Mononuclear cell (primary cell): ENCODE data around the gene NADK. TPM values are rescaled to one million over a fixed set of nuclear protein-coding genes. Genes with fewer than 3 reads are reported as not detected.

Source experiments
- H3K27me3 ChIP-seq: 2 replicates; pipeline ENCODE4 v1.6.0; 2011; ENCODE audit warnings: low read length, control low read depth; ENCODE audit not compliant: insufficient read depth
- H3K4me1 ChIP-seq: 2 replicates; pipeline ENCODE4 v1.5.1; 2011; ENCODE audit warnings: mild to moderate bottlenecking, low read length, control low read depth; ENCODE audit not compliant: insufficient read depth
- H3K4me3 ChIP-seq: 2 replicates; pipeline ENCODE4 v1.5.1; 2011; ENCODE audit warnings: mild to moderate bottlenecking, low read length, moderate library complexity
- H3K9me3 ChIP-seq: 2 replicates; pipeline ENCODE4 v1.5.1; 2011; ENCODE audit warnings: low read depth, mild to moderate bottlenecking, control low read depth, low read length
- total RNA-seq: library from RNA; depleted of rRNA; stranded (reverse); fragments of >200 nt; gene quantifications from one replicate; pipeline ENCODE4 v1.2.3, GENCODE V29; 2012

Gene NADK
- total RNA-seq, 1 donor = 28.1 TPM

DNA sequence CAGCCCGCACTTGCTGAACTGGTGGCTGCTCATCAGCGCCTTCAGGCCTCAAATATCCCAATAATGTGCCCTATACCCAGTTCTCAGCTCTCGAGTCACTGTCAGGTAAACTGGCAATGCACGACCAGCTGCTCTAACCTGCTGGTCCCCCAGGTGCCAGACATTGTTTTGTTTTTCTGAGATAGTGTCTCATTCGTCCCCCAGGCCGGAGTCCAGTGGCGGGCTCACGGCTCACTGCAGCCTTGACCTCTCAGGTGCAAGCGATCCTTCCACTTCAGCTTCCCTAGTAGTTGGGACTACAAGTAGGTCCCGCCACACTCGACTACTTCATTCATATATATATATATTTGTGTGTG lies 1.0 kb upstream of the NADK start:
- Histone ChIP-seq H3K27me3 (no peaks in the 10 kb centered on the region), H3K4me1 (peaks cover 88% of the 10 kb centered on the region), H3K4me3 (peak overlapping the region; percentile 74)

DNA sequence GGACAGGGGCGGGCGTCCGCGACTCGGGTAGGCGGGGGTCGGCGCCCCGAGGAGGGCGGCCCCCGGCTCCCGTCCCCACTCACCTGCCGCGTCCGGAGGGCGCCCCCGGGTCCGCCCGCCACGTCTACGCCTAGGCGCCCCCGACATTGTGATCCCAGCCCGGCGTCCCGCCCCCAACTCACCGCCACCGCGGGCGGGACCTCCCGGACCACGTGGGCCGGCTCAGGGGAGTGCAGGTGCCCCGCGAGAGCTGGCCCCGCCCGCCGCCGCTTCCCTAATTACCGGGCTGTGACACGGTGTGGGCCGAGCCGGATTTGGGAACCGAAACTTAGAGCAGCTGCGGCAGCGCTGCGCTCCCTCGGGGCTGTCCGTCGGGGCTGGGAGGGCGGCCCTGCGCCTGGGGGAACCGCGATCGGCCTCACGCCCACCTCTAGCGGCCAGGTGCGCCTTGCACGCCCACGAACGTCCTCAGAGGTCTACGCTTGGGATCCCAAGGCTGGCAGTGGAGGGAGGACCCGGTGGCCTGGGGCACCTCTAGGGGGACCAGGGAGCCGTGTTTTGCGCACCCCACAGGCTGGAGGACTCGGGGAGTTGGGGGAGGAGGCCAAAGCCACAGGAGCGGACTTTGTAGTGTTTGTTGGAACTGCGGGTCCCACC lies 521 bp upstream of the NADK start:
- no peaks in the 10 kb centered on the region for H3K27me3 ChIP-seq
- H3K4me1 ChIP-seq = peaks cover 88% of the 10 kb centered on the region
- peak overlapping the region; percentile 74 for H3K4me3 ChIP-seq
- no peaks in the 10 kb centered on the region for H3K9me3 ChIP-seq

More for the DNA sequence above, 1.0 kb upstream of the NADK start:
- no peaks in the 10 kb centered on the region for H3K9me3 ChIP-seq

DNA sequence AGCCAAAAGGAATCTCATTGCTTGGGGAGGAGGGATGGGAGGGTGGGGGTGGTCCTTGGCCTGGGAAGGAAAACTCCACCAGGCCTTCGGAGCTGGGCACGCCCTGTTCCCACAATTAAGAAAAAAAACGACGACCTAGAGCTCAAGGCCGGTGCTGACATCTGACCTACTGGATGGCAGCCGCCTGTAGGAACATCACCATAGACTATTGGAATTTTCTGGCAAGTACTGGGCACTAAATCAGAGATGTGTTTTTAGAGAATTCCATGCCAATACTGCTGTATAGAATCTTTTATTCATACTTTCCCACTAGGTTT lies 729 bp downstream of the NADK start:
- H3K9me3 ChIP-seq = no peaks in the 10 kb centered on the region
- H3K4me1 ChIP-seq = peaks cover 76% of the 10 kb centered on the region
- H3K27me3 ChIP-seq = no peaks in the 10 kb centered on the region
- peak overlapping the region; percentile 74 for H3K4me3 ChIP-seq

DNA sequence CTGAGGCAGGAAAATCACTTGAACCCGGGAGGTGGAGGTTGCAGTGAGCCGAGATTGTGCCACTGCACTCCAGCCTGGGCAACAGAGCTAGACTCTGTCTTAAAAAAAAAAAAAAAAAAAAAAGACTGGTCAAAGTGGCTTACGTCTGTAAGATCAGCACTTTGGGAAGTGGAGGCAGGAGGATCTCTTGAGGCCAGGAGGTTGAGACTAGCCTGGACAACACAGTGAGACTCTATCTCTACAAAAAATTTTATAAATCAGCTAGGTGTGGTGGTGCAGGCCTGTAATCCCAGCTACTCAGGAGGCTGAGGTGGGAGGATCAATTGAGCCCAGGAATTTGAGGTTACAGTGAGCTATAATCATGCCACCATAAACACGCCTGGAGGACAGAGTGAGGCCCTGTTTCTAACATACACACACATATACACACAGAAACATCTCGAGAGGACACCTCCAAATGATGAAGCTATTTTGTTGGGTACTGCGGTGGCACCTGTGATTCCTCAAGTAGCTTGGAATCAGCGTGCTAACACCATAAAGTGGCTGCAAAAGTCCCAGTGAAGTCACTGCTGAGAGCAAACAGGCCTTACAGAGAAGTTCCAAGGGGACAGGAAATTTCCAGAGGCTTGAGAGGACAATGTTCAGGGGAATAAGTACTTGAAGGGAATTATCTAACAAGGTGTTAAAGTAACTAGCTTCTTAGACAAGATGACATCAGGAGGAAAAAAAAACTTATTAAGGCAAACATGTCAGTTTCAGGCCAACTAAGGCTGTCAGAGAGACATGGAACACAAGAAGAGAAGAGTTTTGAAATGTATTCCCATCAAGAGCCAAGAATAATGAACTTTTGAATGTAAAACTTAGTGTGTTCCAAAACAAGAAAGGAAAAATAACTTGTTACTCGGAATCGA lies 1.3 kb downstream of the NADK start:
- H3K4me3 ChIP-seq = peak overlapping the region; percentile 74

DNA sequence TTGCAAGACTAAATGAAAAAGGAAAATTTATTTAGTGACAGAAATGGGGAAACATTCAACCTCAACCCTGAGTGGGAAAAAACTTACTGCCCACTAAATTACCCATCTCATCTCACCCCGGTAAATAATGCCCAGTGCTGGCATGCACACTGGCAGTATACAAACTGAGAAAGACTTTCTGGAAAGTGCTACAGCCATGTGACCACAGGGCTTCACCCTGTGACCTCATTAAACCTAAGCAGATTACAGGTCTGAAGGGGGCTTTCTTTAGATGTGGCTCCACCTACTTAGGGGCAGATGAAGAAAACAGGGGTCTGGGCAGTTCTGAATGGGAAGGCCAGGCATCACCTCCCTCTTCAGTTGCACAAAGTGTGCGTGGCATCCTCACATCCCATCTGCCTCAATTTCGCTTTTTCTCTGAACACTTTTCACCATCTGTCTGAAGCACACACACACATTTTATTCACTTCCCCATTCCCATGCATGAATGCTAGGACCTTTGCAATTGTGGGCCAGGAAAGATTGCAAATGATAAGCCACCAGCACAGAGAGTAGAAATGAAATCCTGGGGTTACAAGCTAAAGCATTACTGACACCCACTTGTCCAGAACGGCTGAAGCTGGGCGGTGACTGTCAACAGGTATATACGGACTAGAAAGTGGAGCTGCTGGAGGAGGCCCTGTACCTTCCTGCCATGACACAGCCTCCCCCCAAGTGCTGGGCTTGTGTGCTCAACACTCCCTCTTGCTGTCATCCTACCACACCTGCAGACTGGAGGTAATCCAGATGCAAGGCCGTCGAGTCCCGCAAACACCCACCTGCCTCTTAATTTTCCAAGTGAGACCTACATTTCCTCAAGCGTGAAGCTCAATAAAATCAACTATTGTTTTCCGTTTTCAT lies 2.7 kb downstream of the NADK start:
- peaks cover 65% of the 10 kb centered on the region for H3K4me1 ChIP-seq
- H3K9me3 ChIP-seq = no peaks in the 10 kb centered on the region
- H3K27me3 ChIP-seq = no peaks in the 10 kb centered on the region
- H3K4me3 ChIP-seq = no peak overlapping the region

More for the DNA sequence above, 1.3 kb downstream of the NADK start:
- Histone ChIP-seq H3K27me3 (no peaks in the 10 kb centered on the region), H3K4me1 (peaks cover 71% of the 10 kb centered on the region), H3K9me3 (no peaks in the 10 kb centered on the region)

DNA sequence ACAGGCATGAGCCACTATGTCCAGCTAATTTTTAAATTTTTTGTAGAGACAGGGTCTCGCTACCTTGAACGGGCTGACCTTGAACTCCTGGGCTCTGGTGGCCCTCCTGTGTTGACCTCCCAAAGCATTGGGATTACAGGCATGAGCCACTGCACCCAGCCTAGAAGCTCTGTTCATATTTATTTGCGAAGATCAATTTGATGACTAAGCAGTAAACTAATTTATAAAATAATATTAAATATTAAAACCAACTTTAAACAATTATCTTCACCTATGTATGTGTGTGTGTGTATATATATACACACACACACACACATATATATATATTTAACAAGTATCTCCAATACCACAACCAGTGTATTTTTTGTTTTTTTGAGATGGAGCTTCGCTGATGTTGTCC lies 4.4 kb downstream of the NADK start:
- Histone ChIP-seq H3K9me3 (no peaks in the 10 kb centered on the region), H3K4me3 (no peak overlapping the region)

DNA sequence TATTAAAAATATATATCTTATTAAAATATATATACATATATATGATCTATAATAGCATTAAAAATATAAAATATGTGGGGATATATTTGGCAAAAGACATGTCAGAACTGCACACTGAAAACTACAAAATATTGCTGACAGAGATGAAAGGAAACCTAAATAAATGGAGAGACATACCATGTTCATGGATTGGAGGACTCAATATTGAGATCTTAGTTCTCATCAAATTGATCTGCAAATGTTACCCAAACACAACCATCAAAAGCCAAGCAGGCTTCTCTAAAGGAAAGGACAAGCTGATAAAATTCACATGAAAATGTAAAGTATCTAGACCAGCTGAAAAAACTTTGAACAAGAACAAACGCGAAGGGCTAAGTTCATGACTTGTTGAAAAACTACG lies 7.2 kb downstream of the NADK start:
- no peaks in the 10 kb centered on the region for H3K9me3 ChIP-seq
- no peak overlapping the region for H3K4me3 ChIP-seq
- H3K27me3 ChIP-seq = no peaks in the 10 kb centered on the region
- peaks cover 55% of the 10 kb centered on the region for H3K4me1 ChIP-seq

More for the DNA sequence above, 4.4 kb downstream of the NADK start:
- no peaks in the 10 kb centered on the region for H3K27me3 ChIP-seq
- peaks cover 51% of the 10 kb centered on the region for H3K4me1 ChIP-seq

DNA sequence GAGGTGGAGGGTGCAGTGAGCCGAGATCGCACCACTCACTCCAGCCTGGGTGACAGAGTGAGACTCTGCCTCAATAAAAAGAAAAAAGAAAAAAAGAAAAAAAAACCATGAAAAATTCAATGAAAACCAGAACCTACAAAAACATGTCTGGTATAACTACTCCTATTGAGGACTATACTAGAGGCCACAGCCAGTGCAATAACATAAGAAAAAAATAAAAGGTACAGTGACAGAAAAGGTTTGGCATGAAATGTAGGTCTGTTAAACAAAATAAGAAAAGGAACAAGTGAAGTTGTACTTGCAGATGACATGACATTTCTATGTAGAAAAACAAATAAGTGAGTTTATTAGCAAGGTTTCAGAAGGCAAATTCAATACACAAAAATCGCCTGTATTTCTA lies 8.2 kb downstream of the NADK start:
- Histone ChIP-seq H3K4me3 (no peak overlapping the region), H3K4me1 (peaks cover 53% of the 10 kb centered on the region), H3K9me3 (no peaks in the 10 kb centered on the region), H3K27me3 (no peaks in the 10 kb centered on the region)

DNA sequence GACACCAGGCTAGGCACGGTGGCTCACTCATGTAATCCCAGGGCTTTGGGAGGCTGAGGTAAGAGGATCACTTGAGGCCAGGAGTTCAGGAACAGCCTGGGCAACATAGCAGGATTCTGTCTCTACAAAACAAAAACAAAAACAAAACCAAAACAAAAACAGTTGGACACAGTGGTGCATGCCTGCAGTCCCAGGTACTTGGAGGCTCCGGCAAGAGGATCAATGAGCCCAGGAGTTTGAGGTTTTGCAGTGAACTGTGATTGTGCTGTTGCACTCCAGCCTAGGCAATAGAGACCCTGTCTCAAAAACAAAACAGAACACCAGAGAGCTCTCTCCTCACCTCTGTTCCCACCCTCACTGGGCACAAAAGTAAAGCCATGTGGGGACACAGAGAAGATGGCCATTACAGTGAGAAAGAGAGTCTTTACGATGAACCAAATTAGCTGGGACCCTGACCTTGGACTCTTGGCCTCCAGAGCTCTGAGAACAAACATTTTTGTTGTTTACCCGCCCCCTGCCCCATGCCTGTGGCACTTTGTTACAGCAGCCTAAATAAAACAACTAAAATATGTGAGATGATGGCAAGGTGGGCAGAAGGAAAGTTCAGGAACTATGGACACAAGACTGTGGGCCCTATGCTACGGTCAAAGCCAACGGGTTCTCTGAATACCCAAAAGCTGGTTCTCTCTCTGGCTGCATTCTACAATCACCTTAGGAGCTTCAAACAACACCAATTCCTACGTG lies 9.8 kb downstream of the NADK start:
- H3K27me3 ChIP-seq = no peaks in the 10 kb centered on the region
- no peaks in the 10 kb centered on the region for H3K9me3 ChIP-seq
- peaks cover 59% of the 10 kb centered on the region for H3K4me1 ChIP-seq
- no peak overlapping the region for H3K4me3 ChIP-seq

DNA sequence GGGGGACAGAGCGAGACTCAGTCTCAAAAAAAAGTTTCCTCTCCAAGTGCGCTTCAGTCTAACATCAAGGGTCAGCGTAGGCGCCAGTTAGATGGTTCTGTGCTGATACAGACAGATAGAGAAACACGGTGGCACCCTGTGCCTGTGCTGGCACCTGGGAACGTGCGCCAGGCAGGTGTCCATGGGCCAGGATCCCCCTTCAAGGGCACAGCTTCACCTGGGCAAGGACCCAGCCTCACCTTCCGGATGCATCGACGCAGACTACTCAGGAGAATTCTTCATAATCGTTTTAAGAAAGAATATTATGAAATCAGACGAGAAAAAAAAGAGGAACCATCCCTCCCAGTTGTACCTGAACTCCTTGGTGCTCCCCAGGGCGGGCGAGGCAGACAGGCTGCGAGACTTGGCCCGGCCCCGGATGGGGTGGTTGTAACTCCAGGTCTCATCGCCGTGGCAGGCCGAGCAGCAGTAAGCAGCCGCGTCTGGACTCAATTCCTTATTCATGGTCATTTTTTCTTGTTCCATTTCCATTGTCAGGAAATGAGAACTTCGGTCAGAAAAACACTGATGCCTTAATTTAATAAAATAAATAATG lies 13.3 kb downstream of the NADK start:
- H3K4me1 ChIP-seq = peaks cover 51% of the 10 kb centered on the region
- no peaks in the 10 kb centered on the region for H3K9me3 ChIP-seq
- H3K4me3 ChIP-seq = no peak overlapping the region
- H3K27me3 ChIP-seq = no peaks in the 10 kb centered on the region

DNA sequence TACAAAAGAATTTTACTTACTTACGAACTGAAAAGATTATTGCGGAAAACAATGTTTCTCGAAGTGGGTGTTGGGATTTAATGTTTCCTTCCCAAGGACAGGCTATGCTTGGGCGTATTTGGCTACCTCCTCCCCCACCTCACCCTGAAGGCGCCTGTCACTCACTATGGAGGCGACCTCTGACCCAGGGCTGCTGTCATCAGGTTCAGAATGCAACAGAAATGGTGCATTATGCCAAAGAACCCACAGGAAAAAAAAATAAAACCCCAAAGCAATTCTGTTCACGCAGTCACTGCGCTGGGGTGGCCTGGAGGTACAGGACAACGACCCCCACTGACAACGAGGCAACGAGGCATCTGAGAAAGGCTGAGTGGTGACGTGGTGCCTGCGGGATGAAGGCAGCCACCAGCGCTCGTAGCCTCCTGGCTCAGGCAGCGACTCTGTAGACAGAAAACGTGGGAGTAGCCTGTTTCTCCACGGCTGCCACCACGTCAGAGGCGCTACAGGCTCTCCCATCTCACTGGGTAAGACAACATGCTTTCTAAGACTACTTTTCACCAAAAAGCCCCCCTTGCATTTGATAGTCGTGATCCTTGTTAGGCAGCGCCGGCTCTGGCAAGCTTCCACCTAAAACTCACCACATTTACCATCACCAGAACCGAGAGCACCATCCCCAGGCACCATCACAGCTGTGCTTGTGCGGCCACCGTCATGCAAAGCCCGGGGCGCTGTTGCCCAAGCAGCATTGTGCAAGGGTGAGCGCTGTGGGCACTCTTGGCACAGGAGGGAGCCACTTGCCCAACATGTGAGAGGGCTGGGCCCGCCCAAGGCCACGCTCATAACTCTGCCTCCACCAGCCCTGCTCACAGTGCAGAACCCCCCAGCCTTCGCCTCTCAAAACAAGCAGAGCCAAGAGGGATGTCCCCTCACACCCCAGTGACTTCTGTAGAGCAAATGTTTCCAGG lies 14.3 kb downstream of the NADK start:
- H3K4me1 ChIP-seq = peaks cover 57% of the 10 kb centered on the region
- H3K4me3 ChIP-seq = no peak overlapping the region
- no peaks in the 10 kb centered on the region for H3K9me3 ChIP-seq
- no peaks in the 10 kb centered on the region for H3K27me3 ChIP-seq

DNA sequence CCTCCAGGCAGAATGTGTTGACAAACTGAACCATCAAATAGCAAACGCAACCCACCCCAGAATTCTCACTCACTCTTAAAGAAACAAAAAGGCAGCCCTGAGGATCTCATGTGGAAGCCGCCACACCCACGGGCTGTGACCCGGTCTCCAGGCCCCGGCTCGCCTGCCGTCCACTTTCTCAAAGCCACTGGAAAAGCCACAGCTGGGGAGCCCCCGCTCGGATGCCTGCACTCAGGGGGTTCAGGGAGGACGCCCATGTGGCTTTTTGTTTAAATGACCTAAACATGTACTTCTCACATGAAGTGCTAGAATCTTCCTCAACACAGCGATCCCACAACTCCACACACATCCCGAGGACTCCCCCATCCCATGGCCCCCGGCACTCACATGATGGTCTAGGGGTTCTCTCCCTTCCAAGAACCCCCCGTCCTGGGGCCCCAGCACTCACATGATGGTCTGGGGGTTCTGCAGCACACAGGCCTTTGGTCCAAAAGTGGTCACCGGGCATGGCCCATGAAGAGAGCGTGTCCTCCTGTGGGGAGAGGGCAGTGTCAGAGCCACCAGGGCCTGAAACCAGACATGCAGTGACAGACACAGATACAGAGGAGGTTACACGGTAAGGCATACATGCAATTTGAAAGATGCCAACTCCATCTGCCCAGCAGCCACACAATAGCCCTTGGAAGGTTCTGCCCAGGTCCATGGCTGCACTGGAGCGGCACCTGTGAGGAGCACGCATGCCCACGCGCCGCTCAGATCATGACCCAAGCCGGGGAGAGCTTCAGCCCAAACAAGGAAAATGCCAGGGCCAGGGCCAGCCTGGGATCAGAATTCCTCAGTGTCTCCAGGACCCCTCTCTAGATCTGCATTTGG lies 16.5 kb downstream of the NADK start:
- Histone ChIP-seq H3K9me3 (no peaks in the 10 kb centered on the region), H3K4me3 (no peak overlapping the region), H3K27me3 (no peaks in the 10 kb centered on the region), H3K4me1 (peaks cover 39% of the 10 kb centered on the region)

DNA sequence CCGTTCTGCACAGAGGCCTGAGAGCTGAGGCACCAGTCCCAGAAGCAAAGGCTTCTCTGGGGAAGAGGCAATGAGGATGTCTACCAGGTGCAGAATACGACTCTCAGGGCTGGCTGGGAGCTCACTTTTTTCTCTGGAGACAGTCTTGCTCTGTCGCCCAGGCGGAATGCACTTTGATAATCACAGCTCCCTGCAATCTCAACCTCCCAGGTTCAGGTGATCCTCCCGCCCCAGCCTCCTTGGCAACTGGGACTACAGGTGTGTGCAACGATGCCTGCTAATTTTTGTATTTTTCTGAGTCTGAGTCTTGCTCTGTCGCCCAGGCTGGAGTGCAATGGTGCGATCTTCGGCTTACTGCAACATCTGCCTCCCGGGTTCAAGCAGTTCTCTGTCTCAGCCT lies 17.6 kb downstream of the NADK start:
- Histone ChIP-seq H3K4me1 (peaks cover 31% of the 10 kb centered on the region), H3K4me3 (no peak overlapping the region), H3K27me3 (no peaks in the 10 kb centered on the region), H3K9me3 (no peaks in the 10 kb centered on the region)
